Type B pancreatic cell (in vitro differentiated cells): ENCODE measurements around the gene CERS1. TPM values are rescaled to one million over a fixed set of nuclear protein-coding genes. Genes with fewer than 3 reads are reported as not detected.

Experiments
- DNase-seq: peaks from one replicate; pipeline ENCODE4 v3.0.0; 2021; ENCODE audit warnings: mixed read lengths; ENCODE audit not compliant: unreplicated experiment; ENCODE audit errors: extremely low spot score
- H3K27ac Mint-ChIP-seq: 2 replicates; pipeline ENCODE4 v1.8.0; 2021; ENCODE audit warnings: mild to moderate bottlenecking, mixed read lengths
- H3K27me3 Mint-ChIP-seq: 2 replicates; pipeline ENCODE4 v1.8.0; 2021; ENCODE audit warnings: mixed read lengths
- H3K36me3 Mint-ChIP-seq: 2 replicates; pipeline ENCODE4 v1.8.0; 2021; ENCODE audit warnings: mixed read lengths
- H3K4me1 Mint-ChIP-seq: one replicate; pipeline ENCODE4 v1.8.0; 2021; ENCODE audit warnings: mixed read lengths; ENCODE audit not compliant: unreplicated experiment
- H3K4me3 Mint-ChIP-seq: 2 replicates; pipeline ENCODE4 v1.8.0; 2021; ENCODE audit warnings: mild to moderate bottlenecking, mixed read lengths
- H3K9me3 Mint-ChIP-seq: 2 replicates; pipeline ENCODE4 v1.8.0; 2021; ENCODE audit warnings: mixed read lengths
- total RNA-seq: library from RNA; stranded (reverse); gene quantifications from 2 replicates; pipeline ENCODE4 v1.2.1, GENCODE V29; 2021; ENCODE audit warnings: low replicate concordance
- TF ChIP-seq, protein P1 (sequence below): fragments of 200-600 bp; sonication (generic); conservative IDR thresholded peaks from 2 replicates; pipeline ENCODE4 v1.5.0; 2021; ENCODE audit warnings: antibody characterized with exemption, mild to moderate bottlenecking

The CERS1 gene
- total RNA-seq, 1 donor from 2014 or later: 14.8 TPM

DNA sequence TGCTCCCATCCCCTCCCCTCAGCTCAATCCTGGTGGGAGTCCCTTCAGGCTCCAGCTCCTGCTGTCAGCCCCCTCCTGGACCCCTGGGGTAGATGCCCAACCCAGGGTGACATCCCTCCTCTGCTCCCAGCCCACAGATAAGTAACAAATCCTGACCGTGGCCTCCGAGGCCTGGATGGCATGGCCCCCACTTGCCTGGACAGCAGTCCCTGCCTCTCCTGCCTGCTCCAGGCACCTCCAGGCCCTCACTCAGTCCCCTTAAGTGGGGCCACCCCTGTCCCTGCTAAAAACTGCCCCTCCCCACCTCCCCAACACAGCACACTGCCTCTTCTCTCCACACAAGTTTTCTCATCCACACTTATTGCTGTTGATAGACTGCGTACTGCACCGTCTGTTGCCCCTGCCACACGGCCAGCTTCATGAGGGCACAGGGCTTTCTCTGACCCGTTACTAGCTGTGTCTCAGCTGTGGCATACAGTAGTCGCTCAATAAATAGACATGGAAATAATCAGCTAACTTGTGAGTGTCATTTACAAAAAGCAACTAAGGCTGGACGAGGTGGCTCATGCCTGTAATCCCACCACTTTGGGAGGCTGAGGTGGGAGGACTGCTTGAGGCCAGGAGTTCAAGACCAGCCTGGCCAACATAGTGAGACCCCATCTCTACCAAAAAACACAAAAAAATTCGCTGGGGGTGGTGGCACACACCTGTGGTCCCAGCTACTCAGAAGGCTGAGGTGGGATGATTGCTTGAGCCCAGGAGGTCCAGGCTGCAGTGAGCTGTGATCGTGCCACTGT lies 5.8 kb downstream of the CERS1 start:
- Mint-ChIP-seq H3K9me3 (no peaks in the 10 kb centered on the region), H3K4me3 (no peak overlapping the region), H3K27me3 (no peaks in the 10 kb centered on the region), H3K27ac (no peak overlapping the region), H3K36me3 (peaks cover 8% of the 10 kb centered on the region), H3K4me1 (no peaks in the 10 kb centered on the region)
- no peak for DNase-seq
- TF ChIP-seq, protein P1, sequence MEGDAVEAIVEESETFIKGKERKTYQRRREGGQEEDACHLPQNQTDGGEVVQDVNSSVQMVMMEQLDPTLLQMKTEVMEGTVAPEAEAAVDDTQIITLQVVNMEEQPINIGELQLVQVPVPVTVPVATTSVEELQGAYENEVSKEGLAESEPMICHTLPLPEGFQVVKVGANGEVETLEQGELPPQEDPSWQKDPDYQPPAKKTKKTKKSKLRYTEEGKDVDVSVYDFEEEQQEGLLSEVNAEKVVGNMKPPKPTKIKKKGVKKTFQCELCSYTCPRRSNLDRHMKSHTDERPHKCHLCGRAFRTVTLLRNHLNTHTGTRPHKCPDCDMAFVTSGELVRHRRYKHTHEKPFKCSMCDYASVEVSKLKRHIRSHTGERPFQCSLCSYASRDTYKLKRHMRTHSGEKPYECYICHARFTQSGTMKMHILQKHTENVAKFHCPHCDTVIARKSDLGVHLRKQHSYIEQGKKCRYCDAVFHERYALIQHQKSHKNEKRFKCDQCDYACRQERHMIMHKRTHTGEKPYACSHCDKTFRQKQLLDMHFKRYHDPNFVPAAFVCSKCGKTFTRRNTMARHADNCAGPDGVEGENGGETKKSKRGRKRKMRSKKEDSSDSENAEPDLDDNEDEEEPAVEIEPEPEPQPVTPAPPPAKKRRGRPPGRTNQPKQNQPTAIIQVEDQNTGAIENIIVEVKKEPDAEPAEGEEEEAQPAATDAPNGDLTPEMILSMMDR: no peak

DNA sequence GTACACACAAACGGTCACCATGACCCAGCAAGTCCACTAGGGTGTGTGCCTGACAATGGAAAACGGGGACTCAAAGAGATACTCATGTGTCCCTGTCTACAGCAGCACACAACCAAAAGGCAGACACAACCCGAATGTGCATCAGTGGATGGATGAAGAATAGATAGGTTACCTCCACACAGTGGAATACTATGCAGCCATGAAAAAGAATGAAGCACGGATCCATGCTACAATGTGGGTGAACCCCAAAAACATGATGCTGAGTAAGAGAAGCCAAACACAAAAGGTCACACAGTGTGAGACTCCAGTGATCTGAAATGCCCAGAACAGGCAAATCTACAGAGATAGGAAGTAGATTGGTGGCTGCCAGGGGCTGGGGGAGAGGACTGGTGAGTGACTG lies 9.0 kb downstream of the CERS1 start:
- Mint-ChIP-seq H3K27ac (no peak overlapping the region), H3K27me3 (no peaks in the 10 kb centered on the region), H3K4me1 (no peaks in the 10 kb centered on the region), H3K36me3 (peaks cover 8% of the 10 kb centered on the region), H3K9me3 (no peaks in the 10 kb centered on the region), H3K4me3 (no peak overlapping the region)
- TF ChIP-seq, protein P1: no peak
- no peak for DNase-seq

DNA sequence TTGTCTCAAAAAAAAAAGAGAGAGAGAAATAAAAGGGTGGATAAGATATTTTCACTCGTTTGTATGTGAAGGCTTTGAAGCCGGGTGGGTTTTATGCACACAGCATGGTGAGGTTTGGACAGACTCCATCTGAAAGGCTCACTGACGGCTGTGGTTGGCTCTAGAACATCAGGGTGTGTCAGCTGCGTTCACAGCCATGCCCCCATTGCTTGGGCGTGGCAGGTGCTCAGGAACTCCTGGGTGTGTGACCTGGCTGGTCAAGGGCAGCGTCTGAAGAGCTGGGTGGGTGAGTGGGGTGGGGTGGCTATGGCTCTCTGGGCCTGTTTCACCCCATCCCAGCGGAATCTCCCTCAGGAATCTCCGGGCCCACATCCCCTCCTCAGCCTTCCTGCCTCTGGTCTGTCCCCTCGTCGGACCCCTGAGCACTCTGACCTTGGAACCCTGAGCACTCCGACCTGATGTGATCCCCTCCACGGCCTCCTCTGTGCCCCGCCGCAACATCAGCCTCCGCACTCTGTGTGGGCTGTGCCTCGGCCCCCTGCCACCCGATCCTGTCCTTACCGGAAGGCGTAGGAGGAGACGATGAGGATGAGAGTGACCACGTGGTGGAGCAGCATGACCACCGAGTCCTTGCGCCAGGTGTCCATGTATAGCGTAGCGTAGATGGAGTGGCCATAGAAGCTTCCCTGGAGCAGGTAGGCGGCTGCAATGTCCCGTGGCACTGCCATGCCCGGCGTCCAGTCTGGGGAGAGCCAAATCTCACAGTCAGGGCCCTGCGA lies 12.2 kb downstream of the CERS1 start:
- TF ChIP-seq, protein P1: no peak
- Mint-ChIP-seq H3K27me3 (no peaks in the 10 kb centered on the region), H3K4me3 (no peak overlapping the region), H3K36me3 (peaks cover 10% of the 10 kb centered on the region), H3K4me1 (no peaks in the 10 kb centered on the region), H3K9me3 (no peaks in the 10 kb centered on the region), H3K27ac (no peak overlapping the region)
- no peak for DNase-seq

DNA sequence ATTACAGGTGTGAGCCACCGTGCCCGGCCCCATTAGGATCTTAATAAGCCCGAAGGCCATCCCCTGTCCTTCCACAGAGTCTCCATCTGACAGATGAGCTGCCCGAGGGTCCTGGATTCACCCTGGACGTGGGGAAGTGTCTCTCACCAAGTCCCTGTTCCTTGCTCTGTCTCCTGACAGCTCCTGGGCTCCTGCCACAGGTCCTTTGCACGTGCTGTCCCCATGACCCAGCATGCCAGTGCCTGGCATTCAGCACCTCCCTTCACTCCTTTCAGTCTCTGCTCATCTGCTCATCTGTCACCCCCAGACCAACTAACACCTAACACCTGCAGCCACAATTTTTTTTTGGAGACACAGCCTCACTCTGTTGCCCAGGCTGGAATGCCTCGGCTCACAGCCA lies 14.5 kb downstream of the CERS1 start:
- Mint-ChIP-seq H3K4me3 (no peak overlapping the region), H3K4me1 (no peaks in the 10 kb centered on the region), H3K36me3 (peaks cover 18% of the 10 kb centered on the region), H3K27ac (no peak overlapping the region), H3K9me3 (peaks cover 5% of the 10 kb centered on the region), H3K27me3 (no peaks in the 10 kb centered on the region)
- TF ChIP-seq, protein P1: no peak
- DNase-seq: no peak

DNA sequence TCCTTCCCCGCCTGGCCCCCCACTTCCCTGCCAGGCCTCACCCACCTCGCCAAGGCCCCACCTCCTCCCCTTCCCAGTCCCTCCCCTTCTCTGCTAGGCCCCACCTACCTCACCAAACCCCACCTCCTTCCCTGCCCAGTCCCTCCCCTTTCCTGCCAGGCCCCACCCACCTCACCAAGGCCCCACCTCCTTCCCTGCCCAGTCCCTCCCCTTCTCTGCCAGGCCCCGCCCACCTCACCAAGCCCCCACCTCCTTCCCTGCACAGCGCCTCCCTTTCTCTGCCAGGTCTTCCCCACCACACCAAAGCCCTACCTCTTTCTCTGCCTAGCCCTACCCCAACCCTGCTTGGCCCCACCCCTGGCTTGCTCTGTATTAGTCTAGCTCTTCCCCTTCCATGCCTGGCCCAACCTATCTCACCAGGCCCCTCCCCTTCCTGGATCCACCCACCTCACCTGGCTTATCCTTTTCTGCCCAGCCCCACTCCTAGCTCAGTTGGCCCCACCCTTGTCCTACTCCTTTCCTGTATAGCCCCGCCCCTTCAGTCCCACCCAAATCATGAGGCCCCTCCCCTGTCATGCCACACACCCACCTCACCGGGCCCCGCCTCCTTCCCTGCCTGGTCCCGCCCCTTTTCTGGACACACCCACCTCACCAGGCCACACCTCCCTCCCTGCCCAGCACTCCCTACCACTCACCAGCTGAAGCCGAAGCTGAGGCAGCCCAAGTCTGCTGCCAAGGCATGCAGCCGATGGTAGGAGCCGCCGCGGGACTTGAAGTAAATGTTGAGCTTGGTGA lies 16.2 kb downstream of the CERS1 start:
- H3K27ac Mint-ChIP-seq: no peak overlapping the region
- DNase-seq: no peak
- peaks cover 5% of the 10 kb centered on the region for H3K9me3 Mint-ChIP-seq
- TF ChIP-seq, protein P1: no peak
- H3K4me3 Mint-ChIP-seq: no peak overlapping the region
- peaks cover 24% of the 10 kb centered on the region for H3K36me3 Mint-ChIP-seq
- no peaks in the 10 kb centered on the region for H3K4me1 Mint-ChIP-seq
- no peaks in the 10 kb centered on the region for H3K27me3 Mint-ChIP-seq
